Keratinocyte (primary cell): ENCODE data around the gene KLHL6. TPM values are rescaled to one million over a fixed set of nuclear protein-coding genes. Genes with fewer than 3 reads are reported as not detected.
A peak's percentile ranks its signal among the peaks of the same experiment; 100 is the strongest.

Experiments
- DNase-seq: peaks from one replicate; pipeline ENCODE4 v3.0.0-alpha.2; 2011; ENCODE audit warnings: low read depth, missing footprints, low spot score
- FAIRE-seq: peaks from 2 replicates; lab custom pipeline; 2011; peaks lifted over from hg19 to GRCh38; lab: Jason Lieb, UNC
- H2AFZ ChIP-seq: 2 replicates; pipeline ENCODE4 v1.6.0; 2012; ENCODE audit warnings: low read length, control low read depth, inconsistent platforms; ENCODE audit not compliant: control insufficient read depth
- H3K27ac ChIP-seq: 2 replicates; pipeline ENCODE4 v1.5.1; 2011; ENCODE audit warnings: low read length; ENCODE audit not compliant: control insufficient read depth, insufficient read depth
- H3K27me3 ChIP-seq: 3 replicates; pipeline ENCODE4 v1.6.0; 2011; ENCODE audit warnings: low read length; ENCODE audit not compliant: control insufficient read depth, insufficient read depth; ENCODE audit errors: extremely low read depth
- H3K36me3 ChIP-seq, 2 experiments: 2 replicates in 1 of 2; 3 replicates in 1 of 2; pipeline ENCODE4 v1.5.1; 2011; ENCODE audit warnings: low read length in 2 of 2, mild to moderate bottlenecking in 1 of 2; ENCODE audit not compliant: control insufficient read depth in 2 of 2, insufficient read depth in 2 of 2; ENCODE audit errors: extremely low read depth in 1 of 2
- H3K4me1 ChIP-seq: 3 replicates; pipeline ENCODE4 v1.5.1; 2011; ENCODE audit warnings: low read length; ENCODE audit not compliant: control insufficient read depth, insufficient read depth; ENCODE audit errors: extremely low read depth
- H3K4me2 ChIP-seq: 3 replicates; pipeline ENCODE4 v1.6.0; 2011; ENCODE audit warnings: low read depth, low read length; ENCODE audit not compliant: control insufficient read depth, insufficient read depth; ENCODE audit errors: extremely low read depth
- H3K4me3 ChIP-seq, 3 experiments: fragments of 200-600 bp in 1 of 3; sonication (generic) in 1 of 3; 2 replicates in 2 of 3; 3 replicates in 1 of 3; pipeline ENCODE4 v1.5.1; 2011 to 2016; ENCODE audit warnings: low read length in 3 of 3, mild to moderate bottlenecking in 3 of 3, control low read depth in 2 of 3, inconsistent platforms in 1 of 3, low read depth in 1 of 3, mixed read lengths in 1 of 3, mixed run types in 1 of 3, moderate library complexity in 1 of 3; ENCODE audit not compliant: control insufficient read depth in 2 of 3, insufficient read depth in 2 of 3; ENCODE audit errors: extremely low read depth in 1 of 3
- H3K79me2 ChIP-seq: 2 replicates; pipeline ENCODE4 v1.6.0; 2012; ENCODE audit warnings: low read length; ENCODE audit not compliant: control insufficient read depth, insufficient read depth
- H3K9ac ChIP-seq: 3 replicates; pipeline ENCODE4 v1.6.0; 2011; ENCODE audit warnings: low read length; ENCODE audit not compliant: control insufficient read depth, insufficient read depth; ENCODE audit errors: extremely low read depth
- H3K9me1 ChIP-seq: 3 replicates; pipeline ENCODE4 v1.6.0; 2011; ENCODE audit warnings: low read length; ENCODE audit not compliant: control insufficient read depth, insufficient read depth; ENCODE audit errors: extremely low read depth
- H3K9me3 ChIP-seq: 2 replicates; pipeline ENCODE4 v1.5.1; 2012; ENCODE audit warnings: low read depth, low read length; ENCODE audit not compliant: control insufficient read depth
- H4K20me1 ChIP-seq: 3 replicates; pipeline ENCODE4 v1.6.0; 2011; ENCODE audit warnings: low read length; ENCODE audit not compliant: control insufficient read depth, insufficient read depth; ENCODE audit errors: extremely low read depth
- CTCF ChIP-seq, 3 experiments: IDR thresholded peaks in 1 of 3; conservative IDR thresholded peaks in 1 of 3; optimal IDR thresholded peaks in 1 of 3; 2 replicates in 2 of 3; 3 replicates in 1 of 3; pipeline versions ENCODE3 to v1.5.1; 2011; ENCODE audit warnings: low read length in 3 of 3, mild to moderate bottlenecking in 3 of 3, moderate library complexity in 2 of 3, control low read depth in 1 of 3, inconsistent platforms in 1 of 3; ENCODE audit not compliant: insufficient read depth in 2 of 3; ENCODE audit errors: extremely low read depth in 1 of 3
- EZH2 ChIP-seq: IDR thresholded peaks from one replicate; pipeline ENCODE4 v1.6.1; 2012; ENCODE audit warnings: inconsistent platforms, mild to moderate bottlenecking, low read length, moderate library complexity
- dilution Hi-C: fragments of 300-500 bp; cut with MboI; formaldehyde crosslinking; loops from one replicate; pipeline ENCODE4 v1.7.0; 2020; ENCODE audit warnings: low sequenced_read_pairs; ENCODE audit not compliant: extremely low pct_ligation_motif_present
- polyA plus RNA-seq, 5 experiments: library from polyadenylated mRNA; depleted of rRNA in 3 of 5; stranded (reverse) in 3 of 5; stranded (forward) in 1 of 5; unstranded in 1 of 5; fragments of >200 nt; gene quantifications; 1 replicate in 1 of 5; 2 replicates in 3 of 5; 3 replicates in 1 of 5; pipeline versions ENCODE4 v1.2.1 to v1.2.3, GENCODE V29; 2011 to 2012; ENCODE audit warnings: missing spikeins in 2 of 5, low read depth in 1 of 5, low replicate concordance in 1 of 5

Gene KLHL6
- polyA plus RNA-seq, 1 donor (not counting 4 experiments of a cell fraction or from before 2014, with no cell fraction given), result 0.10 TPM

- H3K4me2 ChIP-seq, result no peak overlapping the region
- no peaks in the 10 kb centered on the region for H3K9me1 ChIP-seq
- no peak overlapping the region for H3K27ac ChIP-seq
- no peaks in the 10 kb centered on the region for H3K79me2 ChIP-seq
- dilution Hi-C loops, result no loop called here
- peaks cover 13% of the 10 kb centered on the region for H3K4me1 ChIP-seq
- TF ChIP-seq CTCF (optimal IDR thresholded peaks at IDR 0.05 in 1 of 3, IDR thresholded peaks at IDR 0.05 in 1 of 3, conservative IDR thresholded peaks at IDR 0.05 in 1 of 3; ENCODE audit: extremely low read depth in 1 of 3, insufficient read depth in 2 of 3, low read length in 3 of 3) (no peak), EZH2 (no peak)
- H3K4me3 ChIP-seq, result no peak overlapping the region
- H3K27me3 ChIP-seq, result no peaks in the 10 kb centered on the region
- no peak overlapping the region for H3K9ac ChIP-seq
- peak; percentile 95 for FAIRE-seq
- no peaks in the 10 kb centered on the region for H3K36me3 ChIP-seq
- H4K20me1 ChIP-seq, result no peaks in the 10 kb centered on the region
- no peaks in the 10 kb centered on the region for H3K9me3 ChIP-seq
- no peak overlapping the region for H2AFZ ChIP-seq
- peak; percentile 36 for DNase-seq
These were observed 15.7 kb downstream of the KLHL6 start for GRCh38 chr3:183539811-183540210.

DNA sequence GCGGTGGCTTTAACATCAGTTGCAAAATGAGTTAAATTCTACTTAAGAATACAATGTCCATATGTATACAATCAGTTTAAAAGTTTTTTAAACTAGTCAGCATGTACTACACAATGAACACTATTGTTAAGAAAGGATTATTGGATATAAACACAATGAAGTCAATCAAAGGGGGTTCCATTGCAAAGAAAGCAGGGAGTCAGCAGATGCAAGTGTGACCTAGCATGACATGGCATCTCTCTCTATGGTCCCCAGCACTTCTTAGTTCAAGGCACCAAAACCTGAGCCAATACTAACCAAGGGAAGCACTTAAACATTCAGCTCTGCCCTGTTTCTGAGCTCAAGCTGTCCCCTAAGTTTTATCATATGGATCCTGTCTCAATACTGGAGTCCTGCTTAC lies 17.0 kb downstream of the KLHL6 start:
- TF ChIP-seq EZH2, result no peak
- no peak for TF ChIP-seq CTCF (optimal IDR thresholded peaks at IDR 0.05 in 1 of 3, IDR thresholded peaks at IDR 0.05 in 1 of 3, conservative IDR thresholded peaks at IDR 0.05 in 1 of 3; ENCODE audit: extremely low read depth in 1 of 3, insufficient read depth in 2 of 3, low read length in 3 of 3)
- Histone ChIP-seq H3K9me3 (no peaks in the 10 kb centered on the region), H3K4me3 (no peak overlapping the region), H3K79me2 (no peaks in the 10 kb centered on the region), H3K27me3 (peaks cover 2% of the 10 kb centered on the region), H4K20me1 (no peaks in the 10 kb centered on the region), H3K4me1 (peaks cover 13% of the 10 kb centered on the region), H3K4me2 (no peak overlapping the region), H3K9ac (no peak overlapping the region), H2AFZ (no peak overlapping the region), H3K27ac (no peak overlapping the region), H3K9me1 (no peaks in the 10 kb centered on the region), H3K36me3 (no peaks in the 10 kb centered on the region)
- dilution Hi-C loops, result no loop called here
- no peak for FAIRE-seq
- no peak for DNase-seq
